ENCODE measurements around the gene CPNE7.

DNA sequence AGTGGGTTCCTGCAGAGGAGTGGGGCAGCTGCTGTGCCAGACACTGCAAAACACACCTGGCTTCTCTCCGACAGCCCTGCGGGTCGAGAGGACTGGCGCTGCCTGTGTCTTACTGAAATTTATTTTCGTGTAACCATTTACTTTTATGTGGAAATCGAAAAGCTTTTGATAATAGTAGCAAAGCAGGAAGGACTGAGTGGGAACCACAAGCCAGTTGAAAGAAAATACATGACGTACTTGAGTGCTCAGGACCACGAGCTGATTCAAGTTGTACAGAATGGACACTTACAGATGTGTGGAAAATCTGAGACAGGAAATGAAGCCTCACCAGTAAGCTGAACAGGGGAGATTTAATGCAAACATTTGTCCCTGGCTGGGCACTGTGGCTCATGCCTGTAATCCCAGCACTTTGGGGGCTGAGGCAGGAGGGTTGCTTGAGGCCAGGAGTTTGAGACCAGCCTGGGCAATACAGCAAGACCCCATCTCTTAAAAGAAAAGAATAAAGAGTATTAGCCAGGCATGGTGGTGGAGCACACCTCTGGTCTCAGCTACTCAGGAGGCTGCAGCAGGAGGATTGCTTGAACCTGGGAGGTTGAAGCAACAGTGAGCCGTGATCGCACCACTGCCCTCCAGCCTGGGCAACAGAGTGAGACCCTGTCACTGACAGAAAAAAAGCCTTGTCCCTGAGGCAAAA, 26.4 kb upstream of the CPNE7 start:
- TF ChIP-seq, protein P1, sequence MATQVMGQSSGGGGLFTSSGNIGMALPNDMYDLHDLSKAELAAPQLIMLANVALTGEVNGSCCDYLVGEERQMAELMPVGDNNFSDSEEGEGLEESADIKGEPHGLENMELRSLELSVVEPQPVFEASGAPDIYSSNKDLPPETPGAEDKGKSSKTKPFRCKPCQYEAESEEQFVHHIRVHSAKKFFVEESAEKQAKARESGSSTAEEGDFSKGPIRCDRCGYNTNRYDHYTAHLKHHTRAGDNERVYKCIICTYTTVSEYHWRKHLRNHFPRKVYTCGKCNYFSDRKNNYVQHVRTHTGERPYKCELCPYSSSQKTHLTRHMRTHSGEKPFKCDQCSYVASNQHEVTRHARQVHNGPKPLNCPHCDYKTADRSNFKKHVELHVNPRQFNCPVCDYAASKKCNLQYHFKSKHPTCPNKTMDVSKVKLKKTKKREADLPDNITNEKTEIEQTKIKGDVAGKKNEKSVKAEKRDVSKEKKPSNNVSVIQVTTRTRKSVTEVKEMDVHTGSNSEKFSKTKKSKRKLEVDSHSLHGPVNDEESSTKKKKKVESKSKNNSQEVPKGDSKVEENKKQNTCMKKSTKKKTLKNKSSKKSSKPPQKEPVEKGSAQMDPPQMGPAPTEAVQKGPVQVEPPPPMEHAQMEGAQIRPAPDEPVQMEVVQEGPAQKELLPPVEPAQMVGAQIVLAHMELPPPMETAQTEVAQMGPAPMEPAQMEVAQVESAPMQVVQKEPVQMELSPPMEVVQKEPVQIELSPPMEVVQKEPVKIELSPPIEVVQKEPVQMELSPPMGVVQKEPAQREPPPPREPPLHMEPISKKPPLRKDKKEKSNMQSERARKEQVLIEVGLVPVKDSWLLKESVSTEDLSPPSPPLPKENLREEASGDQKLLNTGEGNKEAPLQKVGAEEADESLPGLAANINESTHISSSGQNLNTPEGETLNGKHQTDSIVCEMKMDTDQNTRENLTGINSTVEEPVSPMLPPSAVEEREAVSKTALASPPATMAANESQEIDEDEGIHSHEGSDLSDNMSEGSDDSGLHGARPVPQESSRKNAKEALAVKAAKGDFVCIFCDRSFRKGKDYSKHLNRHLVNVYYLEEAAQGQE (IDR thresholded peaks at IDR 0.05; ENCODE audit: low read depth): no peak
- TF ChIP-seq CREB1 (IDR thresholded peaks at IDR 0.05; ENCODE audit: low read depth) (no peak), RAD21 (IDR thresholded peaks at IDR 0.05; ENCODE audit: low read depth) (no peak), EP300 (IDR thresholded peaks at IDR 0.05; ENCODE audit: borderline replicate concordance) (no peak), CEBPB (IDR thresholded peaks at IDR 0.05) (no peak), TAF1 (IDR thresholded peaks at IDR 0.05; ENCODE audit: low read depth) (no peak), YY1 (IDR thresholded peaks at IDR 0.05; ENCODE audit: low read depth) (no peak)
- TF ChIP-seq, protein P2, sequence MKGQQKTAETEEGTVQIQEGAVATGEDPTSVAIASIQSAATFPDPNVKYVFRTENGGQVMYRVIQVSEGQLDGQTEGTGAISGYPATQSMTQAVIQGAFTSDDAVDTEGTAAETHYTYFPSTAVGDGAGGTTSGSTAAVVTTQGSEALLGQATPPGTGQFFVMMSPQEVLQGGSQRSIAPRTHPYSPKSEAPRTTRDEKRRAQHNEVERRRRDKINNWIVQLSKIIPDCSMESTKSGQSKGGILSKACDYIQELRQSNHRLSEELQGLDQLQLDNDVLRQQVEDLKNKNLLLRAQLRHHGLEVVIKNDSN (IDR thresholded peaks at IDR 0.05): no peak

Measured in Ishikawa (cell line).